SK-MEL-5 (cell line): ENCODE data around the gene CHN2. TPM values are rescaled to one million over a fixed set of nuclear protein-coding genes. Genes with fewer than 3 reads are reported as not detected.
A peak's percentile ranks its signal among the peaks of the same experiment; 100 is the strongest.
"Not testable (repeated sequence)": the region's sequence is repeated elsewhere in the genome, so short reads cannot be mapped to it uniquely, and the experiment has no call there.

ENCODE experiments used
- DNase-seq: peaks from one replicate; pipeline ENCODE4 v3.0.0-alpha.2; 2016; ENCODE audit warnings: low read depth, low spot score
- in situ Hi-C: cut with HindIII; loops from 2 replicates; pipeline ENCODE4 v1.10.0; 2016; ENCODE audit warnings: low sequenced_read_pairs, high pct_unique_total_duplicates, low pct_unique_long_range_greater_than_20kb
- total RNA-seq: library from RNA; depleted of rRNA; stranded (reverse); fragments of >200 nt; shearing (Covaris generic); gene quantifications from 2 replicates; pipeline ENCODE4 v1.2.3, GENCODE V29; 2014

CHN2 gene
- total RNA-seq, 1 experiment from 2014 or later, result 39.5 TPM

DNA sequence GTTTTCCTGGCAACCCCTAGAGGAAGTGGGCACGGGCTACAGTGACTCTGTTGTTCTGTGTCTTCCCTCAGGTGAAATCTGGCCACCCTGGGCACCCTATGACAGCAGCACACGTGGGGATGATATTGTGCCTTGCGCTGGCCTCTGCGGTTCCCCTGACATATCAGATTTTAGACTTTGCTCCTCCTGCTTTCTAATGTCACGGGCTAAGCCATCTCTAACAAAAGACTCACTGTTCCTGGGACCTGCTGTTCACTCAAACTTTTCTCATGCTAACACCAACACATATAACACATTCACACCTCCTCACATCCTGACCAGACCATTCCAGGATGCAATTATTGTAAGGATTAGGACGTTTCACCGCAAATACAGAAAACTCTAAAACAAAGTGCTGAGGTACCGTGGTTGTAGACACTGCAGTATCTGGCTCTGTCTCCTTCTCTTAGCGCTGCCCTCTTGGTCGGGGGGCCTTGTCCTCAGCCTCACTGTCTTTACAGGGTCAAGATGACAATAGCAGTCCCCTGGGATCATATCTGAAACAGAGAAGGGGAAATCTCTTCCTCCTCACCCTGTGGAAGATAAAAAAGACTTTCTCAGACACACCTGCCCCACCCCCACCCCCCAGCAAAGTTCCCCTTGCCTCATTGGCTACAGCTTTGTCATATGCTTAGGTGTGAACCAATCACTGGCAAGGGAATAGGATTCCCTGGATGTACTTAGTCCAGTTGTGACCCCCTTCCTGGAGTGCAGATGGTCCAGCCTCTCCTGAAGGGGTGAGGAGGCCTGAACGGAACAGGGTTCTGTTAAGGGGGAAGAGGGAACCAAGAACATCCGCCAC, 14.1 kb downstream of the CHN2 start:
- peak; percentile 100 for DNase-seq
- in situ Hi-C loops, result no loop called here

DNA sequence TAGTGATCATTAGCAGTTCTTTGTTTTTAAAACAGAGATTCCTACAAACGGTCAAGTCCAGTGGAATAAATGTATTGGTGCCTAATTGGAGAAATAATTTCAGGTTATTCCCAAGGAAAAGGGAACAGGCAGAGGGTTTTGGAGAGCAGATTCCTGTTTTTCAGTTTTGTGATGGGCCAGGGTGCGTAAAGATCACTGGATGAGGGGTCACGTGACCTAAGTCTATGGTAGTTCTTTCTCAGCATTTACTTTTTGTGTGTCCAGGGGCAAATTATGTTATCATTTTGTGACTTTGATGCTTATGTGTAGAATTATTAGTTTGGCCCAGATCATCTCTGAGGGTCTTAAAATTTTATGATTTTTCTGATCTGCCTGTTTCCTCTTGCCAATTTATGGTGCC, 15.2 kb downstream of the CHN2 start:
- in situ Hi-C loops, result no loop called here
- DNase-seq, result no peak

DNA sequence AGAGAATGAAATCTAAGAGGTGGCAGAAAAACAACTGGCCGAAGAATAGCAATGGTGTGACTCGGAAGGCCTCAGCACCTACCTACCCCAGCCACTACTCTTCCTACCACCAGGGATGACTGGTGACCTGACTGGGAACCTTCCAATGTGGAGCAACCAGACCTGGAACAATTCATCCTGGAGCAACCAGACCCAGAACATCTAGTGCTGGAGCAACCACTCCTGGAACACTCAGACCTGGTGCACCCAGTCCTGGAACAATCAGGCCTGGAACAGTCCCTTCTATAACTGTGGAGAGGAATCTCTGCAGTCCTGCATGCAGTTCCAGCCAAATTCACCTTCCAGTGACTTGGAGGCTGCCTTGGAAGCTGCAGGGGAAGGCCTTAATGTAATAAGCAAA, 18.2 kb downstream of the CHN2 start:
- DNase-seq, in situ Hi-C loops: not testable (repeated sequence)

DNA sequence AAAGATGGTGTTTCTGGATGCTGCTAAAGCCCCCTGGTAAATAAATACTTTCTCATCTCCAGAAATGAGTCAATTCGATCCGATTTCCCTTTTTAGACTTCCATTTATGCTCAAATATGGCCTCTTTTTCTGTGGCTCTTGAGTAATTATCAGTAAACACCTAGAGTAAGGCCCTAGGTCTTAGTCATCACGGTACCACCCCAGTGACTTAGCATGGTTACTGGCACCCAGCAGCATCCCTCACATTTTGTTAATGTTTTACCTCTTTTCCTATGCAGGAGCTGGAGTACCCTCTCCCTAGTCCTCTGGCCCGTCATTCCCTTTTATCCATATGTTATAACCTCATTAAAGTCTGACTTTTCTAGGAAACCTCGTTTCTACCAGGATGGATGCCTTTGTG, 19.5 kb downstream of the CHN2 start:
- in situ Hi-C loops, result no loop called here
- no peak for DNase-seq

DNA sequence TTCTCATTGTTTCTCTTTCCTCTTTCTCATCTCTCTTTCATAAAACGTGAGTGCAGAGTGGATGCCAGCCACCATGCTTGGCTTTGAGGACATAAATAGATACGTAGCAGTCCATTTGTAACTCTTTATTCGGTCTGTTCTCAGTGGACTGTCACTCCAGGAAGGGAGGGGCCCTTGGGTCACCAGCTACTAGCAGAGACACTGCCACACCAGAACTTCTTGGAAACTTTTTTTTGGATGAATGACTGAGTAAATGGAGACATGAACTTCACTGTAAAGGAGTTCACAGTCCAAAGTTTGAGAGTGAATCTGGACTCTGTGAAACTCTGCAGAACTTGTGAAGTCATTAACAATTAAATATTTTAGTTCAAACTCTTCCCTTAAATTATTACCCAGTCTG, 20.2 kb downstream of the CHN2 start:
- in situ Hi-C loops, result no loop called here
- no peak for DNase-seq

DNA sequence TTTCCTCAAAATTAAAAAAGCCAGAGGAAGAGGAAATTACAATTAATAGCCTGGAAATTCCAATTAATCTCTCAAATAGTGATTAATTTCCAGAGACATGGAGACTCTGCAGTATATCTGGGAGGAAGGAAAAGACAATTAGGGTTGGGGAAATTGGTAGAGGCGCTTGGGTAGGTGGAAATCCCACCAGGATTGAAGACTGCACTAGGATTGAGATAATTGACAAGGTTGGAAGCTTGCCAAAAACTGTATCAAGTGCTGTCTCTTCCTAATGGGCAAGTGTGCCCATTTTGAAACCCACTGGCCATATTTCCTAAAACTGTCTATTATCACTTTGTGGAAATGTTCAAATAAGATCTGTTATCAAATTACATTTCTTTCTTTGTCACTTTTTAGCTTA, 21.6 kb downstream of the CHN2 start:
- DNase-seq, result no peak
- in situ Hi-C loops, result no loop called here

DNA sequence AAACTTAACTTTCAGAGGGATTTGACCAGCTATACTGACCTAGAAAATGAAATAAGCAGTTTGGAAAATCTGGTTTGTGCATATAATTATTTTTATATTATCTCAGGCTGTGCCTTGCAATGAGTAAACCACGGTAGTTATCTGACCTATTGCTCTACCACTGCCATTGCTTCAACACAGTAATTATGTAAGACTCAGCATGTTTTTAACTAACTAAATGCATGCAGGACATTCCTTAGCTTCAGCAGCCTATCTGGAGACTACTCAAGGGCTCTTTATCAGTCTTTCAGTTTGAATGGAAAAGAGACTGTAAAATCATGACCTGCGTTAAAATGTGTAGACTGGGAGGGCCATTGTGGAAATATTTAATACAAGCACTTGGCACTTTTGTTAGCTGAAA, 22.5 kb downstream of the CHN2 start:
- DNase-seq, result no peak
- in situ Hi-C loops, result no loop called here

DNA sequence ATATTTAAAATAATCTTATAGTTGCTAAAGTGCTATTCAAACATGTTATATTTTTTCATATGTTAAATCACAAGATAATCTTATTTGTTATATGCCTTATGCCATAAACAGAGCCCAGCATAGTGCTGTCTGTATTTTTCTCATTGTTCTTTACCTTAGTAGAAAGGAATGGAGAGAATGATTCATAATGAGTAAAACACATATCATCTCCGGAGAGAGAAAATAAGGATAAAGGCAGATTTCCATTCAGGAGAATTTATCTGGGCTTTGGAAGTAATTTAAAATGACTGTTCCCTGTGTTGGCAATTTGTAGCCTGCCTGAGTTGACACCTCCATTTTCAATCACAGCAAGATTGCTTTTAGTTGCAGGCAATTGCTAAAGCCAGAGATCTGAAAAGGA, 30.2 kb downstream of the CHN2 start:
- DNase-seq, result no peak
- in situ Hi-C loops, result no loop called here

DNA sequence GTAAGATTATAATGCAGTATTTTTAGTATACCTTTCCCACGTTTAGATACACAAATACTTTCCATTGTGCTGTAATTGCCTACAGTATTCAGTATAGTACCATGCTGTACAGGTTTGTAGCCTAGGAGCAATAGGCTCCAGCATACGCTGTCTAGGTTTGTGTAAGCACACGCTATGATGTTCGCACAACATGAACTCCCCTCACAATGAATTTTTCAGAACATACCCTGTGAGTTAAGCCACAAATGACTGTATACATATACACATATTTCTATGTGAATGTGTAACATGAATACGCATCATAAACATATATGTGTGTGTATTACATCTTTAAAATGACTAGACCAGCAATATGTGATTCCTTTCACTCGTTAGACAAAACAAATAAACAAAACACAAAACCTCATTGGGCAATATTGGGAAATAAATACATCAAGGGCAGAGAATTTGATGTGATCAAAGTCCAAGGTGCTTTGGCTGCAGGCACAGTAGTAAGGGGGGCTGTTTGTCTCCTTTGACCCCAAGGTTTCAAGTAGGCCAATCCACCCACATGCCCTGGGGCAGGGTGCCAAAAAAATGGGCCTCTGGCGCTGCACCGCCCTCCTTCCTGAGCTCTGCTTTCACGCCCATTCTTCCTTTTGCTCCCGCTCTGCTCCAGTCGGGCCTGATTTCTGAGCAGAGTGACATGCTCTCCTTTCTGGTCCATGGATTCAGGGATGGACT, 33.9 kb downstream of the CHN2 start:
- in situ Hi-C loops, result no loop called here
- DNase-seq, result no peak

DNA sequence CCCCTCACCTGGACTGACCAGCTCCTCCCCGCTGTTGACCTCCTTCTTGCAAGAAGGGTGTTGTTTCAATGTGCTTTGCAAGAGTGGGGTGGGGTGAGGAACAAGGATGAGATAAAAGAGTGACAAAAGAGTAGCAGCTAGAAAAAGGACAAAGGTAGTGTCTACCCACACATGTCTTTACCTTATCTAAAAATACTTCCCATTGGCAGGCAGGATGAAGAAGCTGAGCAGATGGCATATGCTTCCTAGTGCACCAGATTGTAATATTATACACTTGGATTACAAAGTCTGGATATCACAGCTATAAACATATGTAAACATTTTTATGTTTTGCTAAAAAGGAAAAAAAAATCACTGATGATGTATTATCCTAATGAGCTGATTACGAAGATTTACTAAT, 34.5 kb downstream of the CHN2 start:
- in situ Hi-C loops, result no loop called here
- DNase-seq, result no peak

DNA sequence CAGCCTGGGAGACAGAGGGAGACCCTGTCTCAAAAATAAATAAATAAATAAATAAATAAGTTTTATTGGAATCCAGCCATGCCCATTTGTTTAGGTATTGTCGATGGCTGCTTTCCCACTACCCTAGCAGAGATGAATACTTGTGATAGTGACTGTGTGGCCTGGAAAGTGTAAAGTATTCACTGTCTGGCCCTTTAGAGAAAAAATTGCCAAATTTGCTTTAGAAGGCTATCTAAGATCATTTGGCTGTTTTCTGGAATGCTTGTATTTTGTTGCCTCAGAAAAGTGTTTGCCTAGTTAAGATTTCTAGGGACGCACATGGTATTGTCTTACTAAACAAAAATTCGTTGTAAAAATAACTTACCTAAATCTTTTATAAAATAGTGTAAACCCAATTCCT, 35.4 kb downstream of the CHN2 start:
- in situ Hi-C loops, result no loop called here

DNA sequence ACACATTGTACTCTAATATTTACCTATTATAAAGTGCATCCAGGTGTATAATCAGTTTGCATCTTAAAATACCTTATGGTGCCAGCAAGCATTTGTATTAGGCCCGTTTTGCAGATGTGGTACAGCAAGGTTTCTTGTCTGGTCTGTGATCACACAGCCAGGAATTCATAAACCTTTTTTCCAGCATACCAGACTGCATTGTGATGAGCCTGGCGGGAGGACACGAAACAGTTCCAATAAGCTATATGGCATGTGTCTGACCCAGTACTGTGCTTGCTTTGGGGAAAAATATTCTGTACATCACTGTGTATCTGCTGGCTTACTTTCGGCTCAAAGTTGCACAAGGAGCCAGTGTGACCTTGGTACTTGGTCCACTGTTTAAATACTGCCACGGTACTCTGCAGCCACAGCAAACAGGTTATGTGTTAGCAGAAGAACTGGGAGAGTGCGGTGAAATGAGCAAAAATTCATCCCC, 36.3 kb downstream of the CHN2 start:
- no peak for DNase-seq
- in situ Hi-C loops, result no loop called here

More for the DNA sequence above, 35.4 kb downstream of the CHN2 start:
- DNase-seq, result no peak

DNA sequence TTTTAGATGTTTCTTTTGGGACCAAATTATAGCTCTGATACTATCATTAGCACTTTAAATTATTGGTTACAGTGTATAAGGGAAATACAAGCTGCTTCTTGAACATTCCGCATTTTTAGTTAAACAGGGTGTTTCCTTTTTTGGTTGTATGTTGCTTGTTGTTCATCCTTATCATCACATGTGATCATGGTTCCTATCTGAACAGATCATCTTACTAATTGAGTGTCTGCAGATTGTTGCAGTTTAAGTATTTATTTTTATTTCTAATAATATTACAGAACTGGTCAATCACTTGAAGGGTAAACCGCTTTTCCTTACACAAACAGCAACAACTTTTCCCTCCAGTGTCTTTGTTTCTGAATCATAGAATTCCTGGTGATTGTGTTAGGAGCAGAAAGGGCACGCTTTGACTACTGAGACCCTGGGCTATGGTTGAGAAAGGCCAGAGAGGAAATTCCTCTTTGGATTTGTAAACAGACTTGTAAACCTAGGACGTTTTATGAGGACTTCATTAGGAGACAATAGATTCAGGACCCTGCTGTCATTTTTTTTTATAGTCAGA, 37.2 kb downstream of the CHN2 start:
- in situ Hi-C loops, result no loop called here

DNA sequence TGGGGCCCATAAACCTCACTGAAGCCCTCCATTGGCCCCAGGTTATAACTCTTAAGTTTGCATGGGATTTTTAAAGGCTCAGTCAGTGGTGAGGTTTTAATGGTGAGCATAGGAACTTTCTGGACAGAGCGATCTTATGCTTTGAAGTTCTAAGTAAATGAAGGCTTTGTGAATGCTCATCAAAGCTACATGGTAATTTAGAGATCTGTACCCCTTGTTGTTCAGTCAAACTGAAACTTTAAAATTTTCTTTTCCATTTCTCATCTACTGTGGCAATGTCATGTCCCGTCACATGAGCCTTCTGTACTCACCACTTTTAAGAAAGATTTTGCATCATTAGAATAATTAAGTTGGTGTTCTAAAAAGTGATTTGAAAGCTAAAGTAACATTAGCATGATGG, 39.9 kb downstream of the CHN2 start:
- in situ Hi-C loops, result no loop called here
- no peak for DNase-seq

More for the DNA sequence above, 37.2 kb downstream of the CHN2 start:
- no peak for DNase-seq

DNA sequence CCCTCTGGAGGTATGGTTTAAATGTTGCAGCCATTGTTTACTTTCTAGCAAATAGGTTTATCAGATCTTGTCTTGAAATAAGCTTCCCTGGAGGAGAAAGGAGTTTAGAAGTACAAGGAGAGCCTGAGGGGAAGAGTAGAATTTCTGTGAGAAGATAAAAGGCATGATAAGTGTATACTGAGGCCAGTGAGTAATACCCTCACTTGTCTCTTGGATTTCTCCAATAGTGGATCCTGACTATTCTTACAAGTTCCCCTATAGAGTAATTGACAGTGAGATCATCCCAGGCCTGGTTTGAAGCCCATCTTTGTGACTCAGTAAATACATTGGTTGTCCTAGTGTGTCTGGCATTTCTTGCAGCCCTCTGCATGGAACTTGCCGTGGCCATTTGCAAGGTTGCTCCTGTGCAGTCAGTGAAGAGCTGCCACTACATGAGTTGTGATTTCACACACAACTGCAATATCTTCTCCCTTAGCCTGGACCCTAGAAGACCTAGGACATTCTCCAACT, 41.6 kb downstream of the CHN2 start:
- in situ Hi-C loops, result no loop called here
- DNase-seq, result no peak

DNA sequence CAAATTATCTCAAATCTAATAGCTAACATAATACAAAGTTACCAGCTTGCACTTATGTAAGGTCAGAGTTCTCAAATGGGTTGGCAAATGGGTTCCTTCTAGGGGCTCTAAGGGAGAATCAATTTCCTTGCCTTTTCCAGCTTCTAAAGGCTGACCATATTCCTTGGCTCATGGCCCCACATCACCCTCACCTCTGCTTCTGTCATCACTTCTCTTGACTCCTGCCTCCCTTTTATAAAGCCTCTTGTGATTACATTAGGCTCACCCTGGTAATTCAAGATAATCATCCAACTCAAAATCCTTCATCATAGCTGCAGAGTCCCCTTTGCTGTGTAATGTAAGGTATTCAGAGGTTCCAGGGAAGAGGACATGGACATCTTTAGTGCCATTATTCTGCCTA, 42.1 kb downstream of the CHN2 start:
- DNase-seq, result no peak
- in situ Hi-C loops, result no loop called here

DNA sequence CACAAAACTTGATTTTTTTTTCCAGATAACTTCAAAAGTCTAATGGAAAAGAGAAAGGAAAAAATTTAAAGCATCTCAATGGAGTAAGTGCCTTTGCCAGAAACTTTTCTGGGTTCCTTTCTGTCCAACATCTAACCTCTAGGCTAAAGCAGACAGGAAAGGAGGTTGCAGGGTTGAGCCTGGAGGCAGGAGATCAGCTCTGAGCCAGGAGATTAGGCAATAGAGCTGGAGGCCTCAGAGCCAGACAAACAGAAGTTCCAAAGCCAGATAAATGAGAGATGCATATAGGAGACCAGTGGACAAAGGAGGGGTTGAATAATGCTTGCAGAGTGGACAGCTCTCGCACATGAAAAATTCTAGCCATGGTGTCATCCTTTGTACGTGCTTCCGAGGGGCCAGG, 42.9 kb downstream of the CHN2 start:
- no peak for DNase-seq
- in situ Hi-C loops, result no loop called here

DNA sequence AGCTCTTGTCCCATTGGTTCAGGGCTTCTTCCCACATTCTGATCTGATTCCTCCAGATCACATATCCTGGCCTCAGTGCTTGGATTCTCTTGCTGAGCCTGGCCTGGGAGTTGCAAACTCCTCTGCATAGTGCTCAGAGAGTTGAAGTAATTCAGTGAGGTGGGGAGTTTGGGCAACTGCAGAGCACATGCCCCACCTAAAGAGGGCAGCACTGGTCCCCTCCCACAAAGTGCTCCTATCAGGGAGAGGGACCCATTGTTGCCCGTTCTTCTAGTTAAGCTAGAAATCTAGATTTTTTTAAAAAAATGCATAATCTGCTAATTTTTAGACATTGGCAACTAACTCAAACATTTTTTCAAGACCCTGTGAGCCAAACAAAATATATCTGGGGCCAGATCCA, 45.1 kb downstream of the CHN2 start:
- peak; percentile 70 for DNase-seq
- in situ Hi-C loops, result no loop called here
